AG09309 (cell line): Measurements from ENCODE around the gene ZNF385B.
A peak's percentile ranks its signal among the peaks of the same experiment; 100 is the strongest.

Experiments
- DNase-seq: peaks from one replicate; pipeline ENCODE4 v3.0.0-alpha.2; 2010; ENCODE audit warnings: low read depth
- H3K4me3 ChIP-seq: 2 replicates; pipeline ENCODE4 v1.5.1; 2011; ENCODE audit warnings: mild to moderate bottlenecking, low read depth, low read length, moderate library complexity; ENCODE audit not compliant: control insufficient read depth
- TF ChIP-seq, protein P1 (sequence below): IDR thresholded peaks from 2 replicates; pipeline ENCODE4 v1.5.1; 2011; ENCODE audit warnings: mild to moderate bottlenecking, low read depth, low read length, inconsistent platforms; ENCODE audit not compliant: insufficient read depth, control insufficient read depth; ENCODE audit errors: missing control alignments

The ZNF385B gene

GRCh38 chr2:179596018-179596417 lies 265.4 kb downstream of the ZNF385B start:
- peak; percentile 63 for DNase-seq
- H3K4me3 ChIP-seq: no peak overlapping the region
- TF ChIP-seq, protein P1, sequence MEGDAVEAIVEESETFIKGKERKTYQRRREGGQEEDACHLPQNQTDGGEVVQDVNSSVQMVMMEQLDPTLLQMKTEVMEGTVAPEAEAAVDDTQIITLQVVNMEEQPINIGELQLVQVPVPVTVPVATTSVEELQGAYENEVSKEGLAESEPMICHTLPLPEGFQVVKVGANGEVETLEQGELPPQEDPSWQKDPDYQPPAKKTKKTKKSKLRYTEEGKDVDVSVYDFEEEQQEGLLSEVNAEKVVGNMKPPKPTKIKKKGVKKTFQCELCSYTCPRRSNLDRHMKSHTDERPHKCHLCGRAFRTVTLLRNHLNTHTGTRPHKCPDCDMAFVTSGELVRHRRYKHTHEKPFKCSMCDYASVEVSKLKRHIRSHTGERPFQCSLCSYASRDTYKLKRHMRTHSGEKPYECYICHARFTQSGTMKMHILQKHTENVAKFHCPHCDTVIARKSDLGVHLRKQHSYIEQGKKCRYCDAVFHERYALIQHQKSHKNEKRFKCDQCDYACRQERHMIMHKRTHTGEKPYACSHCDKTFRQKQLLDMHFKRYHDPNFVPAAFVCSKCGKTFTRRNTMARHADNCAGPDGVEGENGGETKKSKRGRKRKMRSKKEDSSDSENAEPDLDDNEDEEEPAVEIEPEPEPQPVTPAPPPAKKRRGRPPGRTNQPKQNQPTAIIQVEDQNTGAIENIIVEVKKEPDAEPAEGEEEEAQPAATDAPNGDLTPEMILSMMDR: no peak

DNA sequence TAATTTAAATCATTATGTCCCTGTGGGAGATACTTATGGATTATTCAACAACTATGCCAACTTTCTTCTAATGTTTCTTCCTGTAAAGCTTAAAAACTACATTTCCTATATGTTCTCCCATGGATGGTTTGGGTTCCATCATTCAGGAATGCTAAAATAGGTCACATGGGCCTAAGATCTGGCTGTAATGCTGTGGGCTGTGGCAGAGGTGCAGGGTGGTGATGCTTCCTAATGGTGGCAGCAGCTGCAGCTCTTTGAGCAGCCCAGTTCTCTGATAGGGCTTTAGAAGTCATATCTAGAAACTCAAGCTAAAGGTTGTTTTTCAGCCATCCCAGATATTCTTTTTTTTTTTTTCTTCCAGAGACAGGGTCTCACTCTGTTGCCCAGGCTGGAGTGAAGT lies 266.1 kb downstream of the ZNF385B start:
- no peak for DNase-seq
- TF ChIP-seq, protein P1: peak; percentile 32
- H3K4me3 ChIP-seq: no peak overlapping the region

DNA sequence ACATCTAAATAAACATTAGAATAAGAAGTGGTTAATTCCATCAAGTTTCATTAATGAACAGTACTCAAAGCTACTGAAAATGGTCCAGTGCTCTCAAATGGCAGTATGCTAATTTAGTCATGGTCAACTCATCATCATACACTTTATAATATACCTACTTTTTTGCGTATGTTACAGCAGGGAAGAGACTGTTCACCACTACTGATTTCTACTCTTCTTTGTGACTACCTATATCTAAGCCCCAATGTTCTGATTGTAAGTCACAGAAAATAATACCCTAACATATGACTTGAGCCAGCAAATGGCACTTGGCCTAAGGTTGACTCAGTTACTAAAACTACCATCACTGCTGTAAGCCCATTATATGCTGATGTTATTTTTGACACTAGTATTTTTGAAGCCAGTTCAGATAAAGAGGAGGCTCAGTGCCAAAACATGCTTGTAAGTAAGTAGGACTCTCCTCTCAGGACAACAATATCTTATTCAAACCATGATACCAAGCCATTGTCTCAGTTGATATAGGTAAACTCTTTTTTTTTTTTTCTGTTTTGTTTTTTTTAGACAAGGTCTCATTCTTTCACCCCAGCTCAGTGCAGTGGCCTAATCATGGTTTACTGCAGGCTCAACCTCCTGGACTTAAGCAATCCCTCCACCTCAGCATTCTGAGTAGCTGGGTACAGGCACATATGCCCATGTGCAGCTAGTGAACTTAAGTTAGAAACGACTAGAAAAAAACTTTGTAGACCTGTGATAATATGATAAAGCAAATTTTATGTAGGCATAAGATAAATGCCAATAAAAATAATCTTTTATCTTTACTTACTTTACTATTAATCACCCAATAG lies 266.9 kb downstream of the ZNF385B start:
- TF ChIP-seq, protein P1: no peak
- no peak for DNase-seq
- no peak overlapping the region for H3K4me3 ChIP-seq

GRCh38 chr2:179593323-179593722 lies 268.1 kb downstream of the ZNF385B start:
- no peak for DNase-seq
- no peak overlapping the region for H3K4me3 ChIP-seq
- TF ChIP-seq, protein P1: no peak

GRCh38 chr2:179592167-179592936 lies 269.1 kb downstream of the ZNF385B start:
- no peak for DNase-seq
- TF ChIP-seq, protein P1: no peak
- no peak overlapping the region for H3K4me3 ChIP-seq

DNA sequence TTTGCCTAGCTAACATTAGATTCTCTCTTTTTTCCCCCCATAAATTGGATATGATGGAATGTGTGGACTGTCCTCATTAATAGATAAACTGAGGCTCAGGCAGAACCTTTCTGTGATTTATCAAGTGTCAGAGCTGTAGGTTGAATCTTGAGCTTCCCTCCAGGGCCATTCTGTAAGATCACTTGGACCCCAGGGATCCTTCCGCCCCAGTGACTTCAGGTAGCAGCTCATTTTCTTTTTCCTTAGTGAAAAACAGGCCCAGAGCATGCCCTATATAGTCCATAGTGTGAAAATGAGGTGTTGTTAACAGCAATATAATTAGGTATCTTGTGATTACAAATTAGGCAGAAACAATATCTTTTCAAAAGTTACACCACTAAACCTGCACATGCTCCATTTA lies 269.7 kb downstream of the ZNF385B start:
- TF ChIP-seq, protein P1: no peak
- no peak overlapping the region for H3K4me3 ChIP-seq
- no peak for DNase-seq
